GM23338 (cell line): ENCODE data around the gene RTKN2. TPM values are rescaled to one million over a fixed set of nuclear protein-coding genes. Genes with fewer than 3 reads are reported as not detected.

ENCODE experiments used
- ATAC-seq: fragments of 200-7000 bp; cut with Tn5 transposase; 3 replicates; pipeline ENCODE4 v1.9.1; 2020
- DNase-seq: peaks from one replicate; pipeline ENCODE4 v3.0.0-alpha.2; 2015; ENCODE audit warnings: low spot score
- H2AFZ ChIP-seq: fragments of 200-600 bp; sonication (generic); 2 replicates; pipeline ENCODE4 v1.8.0; 2016; ENCODE audit warnings: antibody characterized with exemption, mild to moderate bottlenecking, moderate library complexity
- H3F3A ChIP-seq: fragments of 200-600 bp; sonication (generic); replicated peaks from 2 replicates; pipeline ENCODE4 v1.8.0; 2017; ENCODE audit warnings: antibody characterized with exemption, mixed run types, low read depth
- H3K27ac ChIP-seq: fragments of 200-600 bp; sonication (generic); 2 replicates; pipeline ENCODE4 v1.6.1; 2016; ENCODE audit warnings: low read depth
- H3K27me3 ChIP-seq: fragments of 200-600 bp; sonication (generic); 2 replicates; pipeline ENCODE4 v1.8.0; 2016; ENCODE audit warnings: mild to moderate bottlenecking, mixed run types, moderate library complexity; ENCODE audit not compliant: insufficient read depth
- H3K36me3 ChIP-seq: fragments of 200-600 bp; sonication (generic); 2 replicates; pipeline ENCODE4 v1.8.0; 2016; ENCODE audit warnings: mild to moderate bottlenecking; ENCODE audit not compliant: insufficient read depth
- H3K4me1 ChIP-seq: fragments of 200-600 bp; sonication (generic); 2 replicates; pipeline ENCODE4 v1.8.0; 2016; ENCODE audit warnings: mild to moderate bottlenecking, moderate library complexity; ENCODE audit not compliant: insufficient read depth
- H3K4me2 ChIP-seq: fragments of 200-600 bp; sonication (generic); 2 replicates; pipeline ENCODE4 v1.7.1; 2017; ENCODE audit warnings: mixed run types
- H3K4me3 ChIP-seq: fragments of 200-600 bp; sonication (generic); 2 replicates; pipeline ENCODE4 v1.6.1; 2016; ENCODE audit warnings: mixed run types
- H3K79me2 ChIP-seq: fragments of 200-600 bp; sonication (generic); replicated peaks from 2 replicates; pipeline ENCODE4 v1.8.0; 2017; ENCODE audit warnings: mild to moderate bottlenecking; ENCODE audit not compliant: insufficient read depth
- H3K9me2 ChIP-seq: fragments of 200-600 bp; sonication (generic); 2 replicates; pipeline ENCODE4 v1.8.0; 2017; ENCODE audit not compliant: insufficient read depth
- H4K20me1 ChIP-seq: fragments of 200-600 bp; sonication (generic); replicated peaks from 2 replicates; pipeline ENCODE4 v1.8.0; 2017; ENCODE audit warnings: mild to moderate bottlenecking; ENCODE audit not compliant: insufficient read depth
- H3K27ac Mint-ChIP-seq: 2 replicates; pipeline ENCODE4 v1.8.0; 2020; ENCODE audit warnings: inconsistent platforms, mild to moderate bottlenecking, moderate library complexity, mixed read lengths
- H3K27me3 Mint-ChIP-seq: 3 replicates; pipeline ENCODE4 v1.8.0; 2022; ENCODE audit warnings: low read depth, mild to moderate bottlenecking, moderate library complexity, mixed read lengths, inconsistent platforms; ENCODE audit not compliant: insufficient read depth, poor library complexity
- H3K36me3 Mint-ChIP-seq: 3 replicates; pipeline ENCODE4 v1.8.0; 2021; ENCODE audit warnings: low read depth, mild to moderate bottlenecking, inconsistent platforms, moderate library complexity, mixed read lengths
- H3K4me1 Mint-ChIP-seq: 3 replicates; pipeline ENCODE4 v1.8.0; 2020; ENCODE audit warnings: mild to moderate bottlenecking, inconsistent platforms, mixed read lengths
- H3K4me3 Mint-ChIP-seq: 3 replicates; pipeline ENCODE4 v1.8.0; 2021; ENCODE audit warnings: moderate library complexity, mild to moderate bottlenecking, inconsistent platforms, mixed read lengths
- H3K9me3 Mint-ChIP-seq: 3 replicates; pipeline ENCODE4 v1.8.0; 2020; ENCODE audit warnings: moderate library complexity, mild to moderate bottlenecking, inconsistent platforms, mixed read lengths
- EZH2 ChIP-seq: fragments of 200-600 bp; sonication (generic); IDR thresholded peaks from one replicate; pipeline ENCODE4 v1.8.0; 2017; ENCODE audit warnings: antibody characterized with exemption, mild to moderate bottlenecking, low read depth; ENCODE audit not compliant: unreplicated experiment
- EZH2phosphoT487 ChIP-seq: fragments of 200-600 bp; sonication (generic); IDR thresholded peaks from one replicate; pipeline ENCODE4 v1.8.1; 2018; ENCODE audit warnings: antibody characterized with exemption; ENCODE audit not compliant: unreplicated experiment
- JUNB ChIP-seq: IDR thresholded peaks from one replicate; pipeline ENCODE4 v1.6.1; 2016; ENCODE audit warnings: antibody characterized with exemption; ENCODE audit not compliant: unreplicated experiment
- NANOG ChIP-seq: IDR thresholded peaks from 2 replicates; pipeline ENCODE4 v1.6.1; 2016; ENCODE audit warnings: antibody characterized with exemption, borderline replicate concordance
- POLR2AphosphoS5 ChIP-seq: IDR thresholded peaks from 2 replicates; pipeline ENCODE4 v1.6.1; 2016; ENCODE audit warnings: antibody characterized with exemption, low read depth
- STAT1 ChIP-seq: IDR thresholded peaks from one replicate; pipeline ENCODE4 v1.6.1; 2016; ENCODE audit warnings: antibody characterized with exemption; ENCODE audit not compliant: unreplicated experiment
- ZNF114 ChIP-seq: fragments of 250-450 bp; sonication (Bioruptor Pico); IDR thresholded peaks from 2 replicates; pipeline ENCODE4 v1.5.0; 2020; ENCODE audit warnings: mild to moderate bottlenecking, moderate library complexity
- polyA plus RNA-seq: library from polyadenylated mRNA; unstranded; fragments of >200 nt; fragmentation: Nextera tagmentation; extraction: Ambion mirVana; gene quantifications from 2 replicates; pipeline ENCODE4 v1.2.1, GENCODE V29; 2016
- total RNA-seq: library from RNA; depleted of rRNA; stranded (reverse); fragments of >200 nt; shearing (Covaris generic); gene quantifications from 2 replicates; pipeline ENCODE4 v1.2.3, GENCODE V29; 2014
- TF ChIP-seq, protein P1 (sequence below): fragments of 250-450 bp; sonication (Bioruptor Pico); IDR thresholded peaks from 2 replicates; pipeline ENCODE4 v1.5.0; 2020; ENCODE audit warnings: mild to moderate bottlenecking, moderate library complexity
- TF ChIP-seq, protein P2 (sequence below): IDR thresholded peaks from one replicate; pipeline ENCODE4 v1.6.1; 2018; ENCODE audit warnings: antibody characterized with exemption; ENCODE audit not compliant: unreplicated experiment
- TF ChIP-seq, protein P3 (sequence below): IDR thresholded peaks from 2 replicates; pipeline ENCODE4 v1.6.1; 2016; ENCODE audit warnings: antibody characterized with exemption
- TF ChIP-seq, protein P4 (sequence below), 2 experiments: fragments of 200-600 bp in 1 of 2; sonication (generic) in 1 of 2; conservative IDR thresholded peaks; 2 replicates each; pipeline versions ENCODE4 v1.5.1 to v1.6.1; 2016 to 2017; ENCODE audit warnings: antibody characterized with exemption in 2 of 2, low read depth in 2 of 2, mild to moderate bottlenecking in 2 of 2, moderate library complexity in 1 of 2

The RTKN2 gene
- total and polyA plus RNA-seq, 2 experiments from 2014 or later: 15.3 to 23.6 TPM

DNA sequence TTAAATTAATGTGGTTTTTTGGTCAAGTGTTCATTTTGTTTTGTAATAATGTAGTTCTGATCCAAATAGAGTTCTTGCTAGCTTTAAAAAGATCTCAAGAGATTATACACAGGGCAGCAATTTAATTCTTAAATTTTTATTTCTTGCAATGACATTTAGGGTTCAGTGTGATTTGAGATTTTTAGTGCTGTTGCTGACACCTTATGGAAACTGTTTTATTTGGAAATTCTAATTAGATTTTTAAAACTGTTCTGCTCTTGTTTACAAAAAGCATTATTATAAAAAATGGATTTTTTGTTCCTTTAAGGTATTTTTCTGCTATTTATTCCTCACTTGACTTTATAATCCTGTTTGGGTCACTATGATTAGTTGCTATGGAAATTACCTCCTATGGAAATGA is 72.1 kb downstream of the RTKN2 start (continued):
- TF ChIP-seq, protein P1, sequence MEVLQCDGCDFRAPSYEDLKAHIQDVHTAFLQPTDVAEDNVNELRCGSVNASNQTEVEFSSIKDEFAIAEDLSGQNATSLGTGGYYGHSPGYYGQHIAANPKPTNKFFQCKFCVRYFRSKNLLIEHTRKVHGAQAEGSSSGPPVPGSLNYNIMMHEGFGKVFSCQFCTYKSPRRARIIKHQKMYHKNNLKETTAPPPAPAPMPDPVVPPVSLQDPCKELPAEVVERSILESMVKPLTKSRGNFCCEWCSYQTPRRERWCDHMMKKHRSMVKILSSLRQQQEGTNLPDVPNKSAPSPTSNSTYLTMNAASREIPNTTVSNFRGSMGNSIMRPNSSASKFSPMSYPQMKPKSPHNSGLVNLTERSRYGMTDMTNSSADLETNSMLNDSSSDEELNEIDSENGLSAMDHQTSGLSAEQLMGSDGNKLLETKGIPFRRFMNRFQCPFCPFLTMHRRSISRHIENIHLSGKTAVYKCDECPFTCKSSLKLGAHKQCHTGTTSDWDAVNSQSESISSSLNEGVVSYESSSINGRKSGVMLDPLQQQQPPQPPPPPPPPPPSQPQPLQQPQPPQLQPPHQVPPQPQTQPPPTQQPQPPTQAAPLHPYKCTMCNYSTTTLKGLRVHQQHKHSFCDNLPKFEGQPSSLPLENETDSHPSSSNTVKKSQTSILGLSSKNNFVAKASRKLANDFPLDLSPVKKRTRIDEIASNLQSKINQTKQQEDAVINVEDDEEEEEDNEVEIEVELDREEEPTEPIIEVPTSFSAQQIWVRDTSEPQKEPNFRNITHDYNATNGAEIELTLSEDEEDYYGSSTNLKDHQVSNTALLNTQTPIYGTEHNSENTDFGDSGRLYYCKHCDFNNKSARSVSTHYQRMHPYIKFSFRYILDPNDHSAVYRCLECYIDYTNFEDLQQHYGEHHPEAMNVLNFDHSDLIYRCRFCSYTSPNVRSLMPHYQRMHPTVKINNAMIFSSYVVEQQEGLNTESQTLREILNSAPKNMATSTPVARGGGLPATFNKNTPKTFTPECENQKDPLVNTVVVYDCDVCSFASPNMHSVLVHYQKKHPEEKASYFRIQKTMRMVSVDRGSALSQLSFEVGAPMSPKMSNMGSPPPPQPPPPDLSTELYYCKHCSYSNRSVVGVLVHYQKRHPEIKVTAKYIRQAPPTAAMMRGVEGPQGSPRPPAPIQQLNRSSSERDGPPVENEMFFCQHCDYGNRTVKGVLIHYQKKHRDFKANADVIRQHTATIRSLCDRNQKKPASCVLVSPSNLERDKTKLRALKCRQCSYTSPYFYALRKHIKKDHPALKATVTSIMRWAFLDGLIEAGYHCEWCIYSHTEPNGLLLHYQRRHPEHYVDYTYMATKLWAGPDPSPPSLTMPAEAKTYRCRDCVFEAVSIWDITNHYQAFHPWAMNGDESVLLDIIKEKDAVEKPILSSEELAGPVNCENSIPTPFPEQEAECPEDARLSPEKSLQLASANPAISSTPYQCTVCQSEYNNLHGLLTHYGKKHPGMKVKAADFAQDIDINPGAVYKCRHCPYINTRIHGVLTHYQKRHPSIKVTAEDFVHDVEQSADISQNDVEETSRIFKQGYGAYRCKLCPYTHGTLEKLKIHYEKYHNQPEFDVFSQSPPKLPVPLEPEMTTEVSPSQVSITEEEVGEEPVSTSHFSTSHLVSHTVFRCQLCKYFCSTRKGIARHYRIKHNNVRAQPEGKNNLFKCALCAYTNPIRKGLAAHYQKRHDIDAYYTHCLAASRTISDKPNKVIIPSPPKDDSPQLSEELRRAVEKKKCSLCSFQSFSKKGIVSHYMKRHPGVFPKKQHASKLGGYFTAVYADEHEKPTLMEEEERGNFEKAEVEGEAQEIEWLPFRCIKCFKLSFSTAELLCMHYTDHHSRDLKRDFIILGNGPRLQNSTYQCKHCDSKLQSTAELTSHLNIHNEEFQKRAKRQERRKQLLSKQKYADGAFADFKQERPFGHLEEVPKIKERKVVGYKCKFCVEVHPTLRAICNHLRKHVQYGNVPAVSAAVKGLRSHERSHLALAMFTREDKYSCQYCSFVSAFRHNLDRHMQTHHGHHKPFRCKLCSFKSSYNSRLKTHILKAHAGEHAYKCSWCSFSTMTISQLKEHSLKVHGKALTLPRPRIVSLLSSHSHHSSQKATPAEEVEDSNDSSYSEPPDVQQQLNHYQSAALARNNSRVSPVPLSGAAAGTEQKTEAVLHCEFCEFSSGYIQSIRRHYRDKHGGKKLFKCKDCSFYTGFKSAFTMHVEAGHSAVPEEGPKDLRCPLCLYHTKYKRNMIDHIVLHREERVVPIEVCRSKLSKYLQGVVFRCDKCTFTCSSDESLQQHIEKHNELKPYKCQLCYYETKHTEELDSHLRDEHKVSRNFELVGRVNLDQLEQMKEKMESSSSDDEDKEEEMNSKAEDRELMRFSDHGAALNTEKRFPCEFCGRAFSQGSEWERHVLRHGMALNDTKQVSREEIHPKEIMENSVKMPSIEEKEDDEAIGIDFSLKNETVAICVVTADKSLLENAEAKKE (CRISPR knock-in tag): no peak
- no peak for TF ChIP-seq EZH2
- TF ChIP-seq EZH2phosphoT487: no peak
- TF ChIP-seq ZNF114 (CRISPR knock-in tag): no peak

GRCh38 chr10:62195675-62195926 is 73.0 kb downstream of the RTKN2 start:
- H3K4me1 Mint-ChIP-seq: peaks cover 16% of the 10 kb centered on the region
- no peaks in the 10 kb centered on the region for H3K9me2 ChIP-seq
- H3F3A ChIP-seq: no peaks in the 10 kb centered on the region
- H3K9me3 Mint-ChIP-seq: no peaks in the 10 kb centered on the region
- H3K79me2 ChIP-seq: no peaks in the 10 kb centered on the region
- H3K4me2 ChIP-seq: no peak overlapping the region
- no peak for DNase-seq
- no peak overlapping the region for H3K4me3 Mint-ChIP-seq
- peaks cover 4% of the 10 kb centered on the region; the same call in 1 of the 2 replicates for H3K36me3 ChIP-seq
- H3K27me3 ChIP-seq: no peaks in the 10 kb centered on the region
- 0 out of 2 replicates have a peak, but pooled peaks cover 3% of the 10 kb centered on the region for H4K20me1 ChIP-seq
- no peak for ATAC-seq
- H3K4me1 ChIP-seq: peaks cover 4% of the 10 kb centered on the region; the same call in 1 of the 2 replicates
- TF ChIP-seq NANOG (no peak), EZH2 (no peak), JUNB (no peak), ZNF114 (CRISPR knock-in tag) (no peak), STAT1 (no peak), POLR2AphosphoS5 (no peak)
- TF ChIP-seq, protein P2, sequence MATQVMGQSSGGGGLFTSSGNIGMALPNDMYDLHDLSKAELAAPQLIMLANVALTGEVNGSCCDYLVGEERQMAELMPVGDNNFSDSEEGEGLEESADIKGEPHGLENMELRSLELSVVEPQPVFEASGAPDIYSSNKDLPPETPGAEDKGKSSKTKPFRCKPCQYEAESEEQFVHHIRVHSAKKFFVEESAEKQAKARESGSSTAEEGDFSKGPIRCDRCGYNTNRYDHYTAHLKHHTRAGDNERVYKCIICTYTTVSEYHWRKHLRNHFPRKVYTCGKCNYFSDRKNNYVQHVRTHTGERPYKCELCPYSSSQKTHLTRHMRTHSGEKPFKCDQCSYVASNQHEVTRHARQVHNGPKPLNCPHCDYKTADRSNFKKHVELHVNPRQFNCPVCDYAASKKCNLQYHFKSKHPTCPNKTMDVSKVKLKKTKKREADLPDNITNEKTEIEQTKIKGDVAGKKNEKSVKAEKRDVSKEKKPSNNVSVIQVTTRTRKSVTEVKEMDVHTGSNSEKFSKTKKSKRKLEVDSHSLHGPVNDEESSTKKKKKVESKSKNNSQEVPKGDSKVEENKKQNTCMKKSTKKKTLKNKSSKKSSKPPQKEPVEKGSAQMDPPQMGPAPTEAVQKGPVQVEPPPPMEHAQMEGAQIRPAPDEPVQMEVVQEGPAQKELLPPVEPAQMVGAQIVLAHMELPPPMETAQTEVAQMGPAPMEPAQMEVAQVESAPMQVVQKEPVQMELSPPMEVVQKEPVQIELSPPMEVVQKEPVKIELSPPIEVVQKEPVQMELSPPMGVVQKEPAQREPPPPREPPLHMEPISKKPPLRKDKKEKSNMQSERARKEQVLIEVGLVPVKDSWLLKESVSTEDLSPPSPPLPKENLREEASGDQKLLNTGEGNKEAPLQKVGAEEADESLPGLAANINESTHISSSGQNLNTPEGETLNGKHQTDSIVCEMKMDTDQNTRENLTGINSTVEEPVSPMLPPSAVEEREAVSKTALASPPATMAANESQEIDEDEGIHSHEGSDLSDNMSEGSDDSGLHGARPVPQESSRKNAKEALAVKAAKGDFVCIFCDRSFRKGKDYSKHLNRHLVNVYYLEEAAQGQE: no peak
- TF ChIP-seq, protein P3, sequence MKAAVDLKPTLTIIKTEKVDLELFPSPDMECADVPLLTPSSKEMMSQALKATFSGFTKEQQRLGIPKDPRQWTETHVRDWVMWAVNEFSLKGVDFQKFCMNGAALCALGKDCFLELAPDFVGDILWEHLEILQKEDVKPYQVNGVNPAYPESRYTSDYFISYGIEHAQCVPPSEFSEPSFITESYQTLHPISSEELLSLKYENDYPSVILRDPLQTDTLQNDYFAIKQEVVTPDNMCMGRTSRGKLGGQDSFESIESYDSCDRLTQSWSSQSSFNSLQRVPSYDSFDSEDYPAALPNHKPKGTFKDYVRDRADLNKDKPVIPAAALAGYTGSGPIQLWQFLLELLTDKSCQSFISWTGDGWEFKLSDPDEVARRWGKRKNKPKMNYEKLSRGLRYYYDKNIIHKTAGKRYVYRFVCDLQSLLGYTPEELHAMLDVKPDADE: no peak
- TF ChIP-seq, protein P4, sequence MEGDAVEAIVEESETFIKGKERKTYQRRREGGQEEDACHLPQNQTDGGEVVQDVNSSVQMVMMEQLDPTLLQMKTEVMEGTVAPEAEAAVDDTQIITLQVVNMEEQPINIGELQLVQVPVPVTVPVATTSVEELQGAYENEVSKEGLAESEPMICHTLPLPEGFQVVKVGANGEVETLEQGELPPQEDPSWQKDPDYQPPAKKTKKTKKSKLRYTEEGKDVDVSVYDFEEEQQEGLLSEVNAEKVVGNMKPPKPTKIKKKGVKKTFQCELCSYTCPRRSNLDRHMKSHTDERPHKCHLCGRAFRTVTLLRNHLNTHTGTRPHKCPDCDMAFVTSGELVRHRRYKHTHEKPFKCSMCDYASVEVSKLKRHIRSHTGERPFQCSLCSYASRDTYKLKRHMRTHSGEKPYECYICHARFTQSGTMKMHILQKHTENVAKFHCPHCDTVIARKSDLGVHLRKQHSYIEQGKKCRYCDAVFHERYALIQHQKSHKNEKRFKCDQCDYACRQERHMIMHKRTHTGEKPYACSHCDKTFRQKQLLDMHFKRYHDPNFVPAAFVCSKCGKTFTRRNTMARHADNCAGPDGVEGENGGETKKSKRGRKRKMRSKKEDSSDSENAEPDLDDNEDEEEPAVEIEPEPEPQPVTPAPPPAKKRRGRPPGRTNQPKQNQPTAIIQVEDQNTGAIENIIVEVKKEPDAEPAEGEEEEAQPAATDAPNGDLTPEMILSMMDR (conservative IDR thresholded peaks at IDR 0.05; ENCODE audit: low read depth in 2 of 2): no peak
- H3K36me3 Mint-ChIP-seq: peaks cover 15% of the 10 kb centered on the region
- no peak overlapping the region for H3K4me3 ChIP-seq
- peak overlapping the region; percentile 83 for H3K27ac Mint-ChIP-seq
- H3K27ac ChIP-seq: no peak overlapping the region
- H2AFZ ChIP-seq: no peak overlapping the region
- H3K27me3 Mint-ChIP-seq: no peaks in the 10 kb centered on the region
